Colonic mucosa (tissue), 4 donors: ENCODE results near the gene LIMS3. TPM values are rescaled to one million over a fixed set of nuclear protein-coding genes. Genes with fewer than 3 reads are reported as not detected.
"Not testable (repeated sequence)": the region's sequence is repeated elsewhere in the genome, so short reads cannot be mapped to it uniquely, and the experiment has no call there.

Source experiments
- DNase-seq: peaks from one replicate; pipeline ENCODE4 v3.0.0-alpha.2; 2020
- H3K27ac ChIP-seq: fragments of 200-600 bp; one replicate; pipeline ENCODE4 v1.8.0; 2021
- H3K27me3 ChIP-seq: fragments of 200-600 bp; one replicate; pipeline ENCODE4 v1.8.0; 2021
- H3K36me3 ChIP-seq: fragments of 200-600 bp; one replicate; pipeline ENCODE4 v1.8.0; 2021
- H3K4me1 ChIP-seq: fragments of 200-600 bp; one replicate; pipeline ENCODE4 v1.8.0; 2021; ENCODE audit warnings: mild to moderate bottlenecking
- H3K4me3 ChIP-seq: fragments of 200-600 bp; one replicate; pipeline ENCODE4 v1.8.0; 2021
- H3K9ac ChIP-seq, 2 donors: one replicate each; pipeline ENCODE4 v1.7.0; 2013; ENCODE audit warnings: control low read depth in 2 of 2, low read depth in 2 of 2, low read length in 2 of 2
- H3K9me3 ChIP-seq: fragments of 200-600 bp; one replicate; pipeline ENCODE4 v1.8.0; 2021
- intact Hi-C: fragments of 100-400 bp; cut with DNase I; formaldehyde crosslinking; loops from one replicate; pipeline ENCODE4 v1.14.1; 2022
- total RNA-seq, 2 donors: library from RNA; stranded (reverse); fragmentation: NEBNext Ultra II Directional in 1 of 2; extraction: Animal tissue kit (Norgen Biotek cat#: 25700) in 1 of 2; gene quantifications; one replicate each; pipeline ENCODE4 v1.2.1, GENCODE V29; 2021
- donor health status: healthy.
- donor health status: DM: no; HTN: no; CAD: no.
- donor health status: DM: no; HTN: no; CAD: no.

LIMS3 gene, protein sequence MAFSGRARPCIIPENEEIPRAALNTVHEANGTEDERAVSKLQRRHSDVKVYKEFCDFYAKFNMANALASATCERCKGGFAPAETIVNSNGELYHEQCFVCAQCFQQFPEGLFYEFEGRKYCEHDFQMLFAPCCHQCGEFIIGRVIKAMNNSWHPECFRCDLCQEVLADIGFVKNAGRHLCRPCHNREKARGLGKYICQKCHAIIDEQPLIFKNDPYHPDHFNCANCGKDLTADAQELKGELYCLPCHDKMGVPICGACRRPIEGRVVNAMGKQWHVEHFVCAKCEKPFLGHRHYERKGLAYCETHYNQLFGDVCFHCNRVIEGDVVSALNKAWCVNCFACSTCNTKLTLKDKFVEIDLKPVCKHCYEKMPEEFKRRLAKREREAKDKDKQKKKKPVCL
- total RNA-seq, result 1 to 10 TPM in 1 of 2 donors, under 1 TPM in 1; 0.90 to 1.4 TPM

DNA sequence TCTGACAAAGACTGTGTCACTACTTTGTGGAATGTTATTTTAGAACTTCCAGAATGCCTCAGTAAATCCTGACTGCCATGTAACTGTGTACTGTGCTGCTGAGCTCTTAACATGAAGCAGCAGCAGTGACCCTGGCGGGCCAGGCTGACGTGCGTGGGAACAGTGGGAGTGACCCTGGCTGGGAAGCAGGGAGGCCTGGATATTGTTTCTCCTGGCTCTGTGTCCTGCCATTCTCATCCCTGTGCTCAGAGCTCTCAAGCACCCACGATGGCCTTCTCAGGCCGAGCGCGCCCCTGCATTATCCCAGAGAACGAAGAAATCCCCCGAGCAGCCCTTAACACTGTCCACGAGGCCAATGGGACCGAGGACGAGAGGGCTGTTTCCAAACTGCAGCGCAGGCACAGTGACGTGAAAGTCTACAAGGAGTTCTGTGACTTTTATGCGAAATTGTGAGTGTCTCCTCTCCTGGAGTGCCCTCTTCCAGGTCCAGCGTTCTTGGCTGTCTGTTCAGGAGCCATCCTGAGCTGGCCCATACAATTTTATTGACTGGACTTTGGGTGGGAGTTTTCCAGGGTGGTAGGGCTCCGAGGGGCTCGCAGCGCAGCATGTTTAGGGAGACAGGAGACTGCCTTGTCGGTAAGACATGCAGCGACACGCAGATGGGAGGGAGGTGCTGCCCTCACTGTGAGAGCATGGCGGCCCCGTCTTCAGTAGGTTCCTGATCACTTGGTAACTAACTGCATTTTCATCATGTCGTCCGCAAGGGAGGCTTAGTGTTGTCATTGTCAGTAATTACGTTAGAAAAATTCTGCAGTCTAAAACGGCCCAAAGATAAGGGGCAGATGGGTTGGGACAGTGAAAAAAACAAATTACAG is at the start of gene LIMS3:
Gene LIMS3, plus strand, starts transcription at position 227 of the 875 bp plus-strand sequence. Its CDS starts 41 bp downstream, at position 268.
- H3K27me3 ChIP-seq, intact Hi-C loops, H3K9me3 ChIP-seq, H3K9ac ChIP-seq, H3K4me3 ChIP-seq, DNase-seq, H3K4me1 ChIP-seq, H3K36me3 ChIP-seq, H3K27ac ChIP-seq: not testable (repeated sequence)

GRCh38 chr2:109871129-109871751 is 27.2 kb upstream of the LIMS3 start:
- H3K36me3 ChIP-seq, intact Hi-C loops, H3K4me3 ChIP-seq, H3K4me1 ChIP-seq, H3K27ac ChIP-seq, H3K9me3 ChIP-seq, DNase-seq, H3K27me3 ChIP-seq, H3K9ac ChIP-seq: not testable (repeated sequence)

DNA sequence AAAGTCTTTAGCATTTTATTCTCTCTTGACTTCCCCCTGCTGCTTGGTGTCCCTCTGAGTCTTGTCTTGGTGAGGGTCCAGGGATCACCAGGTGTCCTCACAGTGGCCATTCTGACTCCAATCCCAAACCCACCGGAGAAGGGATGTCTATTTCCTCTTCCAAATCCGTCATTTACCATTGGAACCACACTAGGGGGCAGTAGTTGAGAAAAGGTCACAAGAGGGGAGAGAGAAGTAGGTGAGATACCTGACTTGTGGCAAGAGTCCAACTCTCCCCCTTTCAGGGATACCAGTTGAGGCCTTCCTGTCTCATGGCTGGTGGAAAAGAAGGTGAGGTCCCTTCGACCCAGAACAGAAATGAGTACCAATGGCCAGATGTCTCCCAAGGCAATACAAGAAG is 21.9 kb upstream of the LIMS3 start:
- DNase-seq, H3K4me3 ChIP-seq, H3K36me3 ChIP-seq, intact Hi-C loops, H3K27me3 ChIP-seq, H3K4me1 ChIP-seq, H3K27ac ChIP-seq, H3K9ac ChIP-seq, H3K9me3 ChIP-seq: not testable (repeated sequence)

GRCh38 chr2:109882112-109882511 is 16.4 kb upstream of the LIMS3 start:
- H3K4me3 ChIP-seq, H3K9ac ChIP-seq, H3K27me3 ChIP-seq, H3K4me1 ChIP-seq, intact Hi-C loops, H3K27ac ChIP-seq, H3K36me3 ChIP-seq, H3K9me3 ChIP-seq, DNase-seq: not testable (repeated sequence)

DNA sequence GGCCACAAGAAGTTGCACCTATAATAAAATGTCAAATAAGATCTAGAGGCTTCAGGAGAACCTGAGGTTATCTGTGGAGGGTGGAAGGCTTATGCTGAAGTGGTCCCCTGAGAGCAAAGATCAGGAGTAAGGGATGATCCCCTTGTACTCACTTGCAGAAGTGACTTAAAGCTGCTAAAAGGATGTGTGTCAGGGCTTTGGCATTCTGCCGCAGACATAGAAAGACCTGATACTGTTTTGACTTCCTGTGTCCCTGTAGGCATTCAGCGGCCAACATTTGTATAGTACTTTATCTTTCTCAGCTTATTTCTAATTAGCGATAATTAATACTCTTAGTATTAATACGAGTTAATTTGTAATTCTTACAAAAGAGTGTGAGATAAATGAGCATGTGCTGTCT is 10.1 kb upstream of the LIMS3 start:
- H3K4me3 ChIP-seq, intact Hi-C loops: not testable (repeated sequence)

GRCh38 chr2:109889909-109890308 is 8.6 kb upstream of the LIMS3 start:
- H3K4me1 ChIP-seq, intact Hi-C loops, DNase-seq, H3K36me3 ChIP-seq, H3K27ac ChIP-seq, H3K9me3 ChIP-seq, H3K9ac ChIP-seq, H3K27me3 ChIP-seq, H3K4me3 ChIP-seq: not testable (repeated sequence)

More for the DNA sequence above, 10.1 kb upstream of the LIMS3 start:
- H3K9me3 ChIP-seq, H3K9ac ChIP-seq, H3K27ac ChIP-seq, DNase-seq, H3K4me1 ChIP-seq, H3K36me3 ChIP-seq, H3K27me3 ChIP-seq: not testable (repeated sequence)

GRCh38 chr2:109891024-109891423 is 7.5 kb upstream of the LIMS3 start:
- intact Hi-C loops, DNase-seq, H3K4me1 ChIP-seq, H3K27ac ChIP-seq, H3K36me3 ChIP-seq, H3K9me3 ChIP-seq, H3K4me3 ChIP-seq, H3K9ac ChIP-seq, H3K27me3 ChIP-seq: not testable (repeated sequence)

DNA sequence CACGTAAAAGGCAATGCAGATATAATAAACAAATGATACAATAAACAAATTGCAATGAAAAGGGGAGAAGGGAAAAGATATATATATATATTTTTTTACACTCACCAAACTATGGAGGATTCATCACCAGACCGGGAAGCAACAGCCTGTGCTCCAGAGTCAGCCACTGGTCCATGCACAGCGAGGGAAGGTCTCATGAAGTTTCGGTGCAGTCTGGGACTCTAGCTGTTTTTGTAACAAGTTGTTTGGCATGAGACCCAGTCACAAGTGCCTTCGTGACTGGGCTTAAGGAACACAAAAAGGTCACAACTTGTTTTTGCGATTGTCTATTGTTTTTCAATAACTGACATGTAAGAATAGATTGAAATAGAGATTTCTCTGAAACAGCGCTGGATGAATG is 4.8 kb upstream of the LIMS3 start:
- intact Hi-C loops, H3K9ac ChIP-seq, DNase-seq, H3K36me3 ChIP-seq, H3K4me3 ChIP-seq, H3K27me3 ChIP-seq, H3K9me3 ChIP-seq, H3K27ac ChIP-seq, H3K4me1 ChIP-seq: not testable (repeated sequence)

- not testable (repeated sequence) for H3K9me3 ChIP-seq
Measured at GRCh38 chr2:109894141-109894540, 4.3 kb upstream of the LIMS3 start.

DNA sequence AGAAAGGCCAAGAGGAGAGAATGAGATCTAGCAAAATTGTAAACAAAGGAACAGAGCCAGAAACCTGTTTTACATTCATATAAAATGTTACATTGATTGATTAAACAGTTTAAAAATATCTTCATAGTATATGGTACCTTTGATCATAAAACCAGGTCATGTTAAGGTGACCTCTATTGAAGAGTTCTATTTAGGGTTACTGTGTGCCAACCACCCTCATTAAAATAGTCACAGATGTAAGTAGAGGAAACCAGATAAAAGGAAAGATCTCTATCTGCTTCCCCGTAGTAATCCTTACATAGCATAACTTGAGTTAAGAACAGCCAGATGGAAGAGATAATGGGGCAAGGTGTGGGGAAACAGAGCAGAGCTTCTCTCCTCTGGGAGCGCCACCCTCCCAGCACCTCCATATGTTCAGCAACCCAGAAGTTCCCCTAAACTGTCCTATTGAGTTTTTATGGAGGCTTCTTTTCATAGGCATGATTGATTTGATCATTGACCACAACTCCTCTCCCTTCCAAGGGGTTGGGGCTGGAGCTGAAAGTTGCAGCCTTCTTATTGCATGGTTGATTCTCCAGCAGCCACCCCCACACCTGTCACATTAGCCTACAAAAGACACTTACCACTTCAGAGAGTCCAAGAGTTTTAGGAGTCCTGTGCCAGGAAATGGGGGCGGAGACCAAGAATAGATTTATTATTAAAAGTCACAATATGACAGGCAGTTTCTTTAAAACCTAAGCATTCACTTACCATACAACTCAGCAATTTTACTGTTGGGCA is 3.2 kb upstream of the LIMS3 start:
- H3K27me3 ChIP-seq, H3K9ac ChIP-seq, H3K27ac ChIP-seq, H3K4me1 ChIP-seq, intact Hi-C loops, H3K36me3 ChIP-seq, H3K4me3 ChIP-seq, H3K9me3 ChIP-seq, DNase-seq: not testable (repeated sequence)

More at GRCh38 chr2:109894141-109894540, 4.3 kb upstream of the LIMS3 start:
- H3K9ac ChIP-seq, H3K4me3 ChIP-seq, H3K4me1 ChIP-seq, H3K36me3 ChIP-seq, H3K27ac ChIP-seq, DNase-seq, H3K27me3 ChIP-seq, intact Hi-C loops: not testable (repeated sequence)

DNA sequence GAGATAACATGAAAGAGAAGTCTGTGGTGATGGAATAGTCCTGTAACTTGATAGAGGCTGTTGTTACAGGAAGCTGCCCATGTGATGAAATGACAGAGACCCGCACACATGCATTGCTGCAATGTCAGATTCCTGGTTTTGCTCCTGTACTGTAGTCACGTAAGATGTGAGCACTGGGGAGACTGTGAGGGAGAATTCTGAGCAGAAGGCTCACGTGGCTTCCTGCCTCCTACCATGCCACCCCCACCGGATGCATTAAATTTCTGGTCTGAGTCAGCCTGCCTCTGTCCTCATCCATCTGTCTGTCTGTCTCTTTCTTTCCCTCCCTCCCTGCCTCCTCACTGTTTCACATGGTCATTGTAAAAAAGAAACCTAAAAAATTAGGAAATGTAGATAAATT is 2.3 kb upstream of the LIMS3 start:
- H3K9me3 ChIP-seq, intact Hi-C loops, DNase-seq, H3K36me3 ChIP-seq, H3K9ac ChIP-seq, H3K27me3 ChIP-seq, H3K4me3 ChIP-seq, H3K27ac ChIP-seq, H3K4me1 ChIP-seq: not testable (repeated sequence)

GRCh38 chr2:109897769-109898461 is 573 bp upstream of the LIMS3 start:
- H3K27ac ChIP-seq, intact Hi-C loops, H3K9ac ChIP-seq, H3K9me3 ChIP-seq, H3K36me3 ChIP-seq, H3K27me3 ChIP-seq, H3K4me1 ChIP-seq, DNase-seq, H3K4me3 ChIP-seq: not testable (repeated sequence)
